Neural progenitor cell (in vitro differentiated cells): ENCODE data around the gene MYL12A. TPM values are rescaled to one million over a fixed set of nuclear protein-coding genes. Genes with fewer than 3 reads are reported as not detected.

Experiments
- DNase-seq: peaks from one replicate; pipeline ENCODE4 v3.0.0-alpha.2; 2016; ENCODE audit warnings: low spot score
- H2AFZ ChIP-seq: fragments of 200-600 bp; sonication (generic); replicated peaks from 2 replicates; pipeline ENCODE4 v1.6.1; 2016; ENCODE audit warnings: antibody characterized with exemption
- H3F3A ChIP-seq: fragments of 200-600 bp; sonication (generic); 2 replicates; pipeline ENCODE4 v1.6.1; 2016; ENCODE audit warnings: antibody characterized with exemption, low read depth
- H3K27ac ChIP-seq: fragments of 200-600 bp; sonication (generic); 2 replicates; pipeline ENCODE4 v1.5.1; 2016; ENCODE audit warnings: mild to moderate bottlenecking
- H3K27me3 ChIP-seq: fragments of 200-600 bp; sonication (generic); 2 replicates; pipeline ENCODE4 v1.6.1; 2016; ENCODE audit warnings: mild to moderate bottlenecking, moderate library complexity
- H3K36me3 ChIP-seq: fragments of 200-600 bp; sonication (generic); 2 replicates; pipeline ENCODE4 v1.5.1; 2016
- H3K4me1 ChIP-seq: fragments of 200-600 bp; sonication (generic); 2 replicates; pipeline ENCODE4 v1.6.1; 2016; ENCODE audit warnings: mixed run types
- H3K4me2 ChIP-seq: fragments of 200-600 bp; sonication (generic); 2 replicates; pipeline ENCODE4 v1.6.1; 2016
- H3K4me3 ChIP-seq: fragments of 200-600 bp; sonication (generic); 2 replicates; pipeline ENCODE4 v1.5.1; 2016
- H3K79me2 ChIP-seq: fragments of 200-600 bp; sonication (generic); 2 replicates; pipeline ENCODE4 v1.6.1; 2016; ENCODE audit warnings: low read depth
- H3K9ac ChIP-seq: fragments of 200-600 bp; sonication (generic); 2 replicates; pipeline ENCODE4 v1.6.1; 2016
- H3K9me3 ChIP-seq: fragments of 200-600 bp; sonication (generic); 2 replicates; pipeline ENCODE4 v1.5.1; 2016; ENCODE audit warnings: low read depth
- H4K20me1 ChIP-seq: fragments of 200-600 bp; sonication (generic); 2 replicates; pipeline ENCODE4 v1.6.1; 2016; ENCODE audit warnings: low read depth
- H3K27ac Mint-ChIP-seq: 3 replicates; pipeline ENCODE4 v1.8.0; 2021; ENCODE audit warnings: mixed read lengths
- H3K27me3 Mint-ChIP-seq: 2 replicates; pipeline ENCODE4 v1.8.0; 2022; ENCODE audit warnings: low read depth, mild to moderate bottlenecking, inconsistent platforms, moderate library complexity, mixed read lengths; ENCODE audit not compliant: insufficient read depth
- H3K36me3 Mint-ChIP-seq: 3 replicates; pipeline ENCODE4 v1.8.0; 2021; ENCODE audit warnings: mixed read lengths
- H3K4me1 Mint-ChIP-seq: 3 replicates; pipeline ENCODE4 v1.8.0; 2021; ENCODE audit warnings: mixed read lengths
- H3K4me3 Mint-ChIP-seq: 3 replicates; pipeline ENCODE4 v1.8.0; 2021; ENCODE audit warnings: mild to moderate bottlenecking, moderate library complexity, mixed read lengths
- H3K9me3 Mint-ChIP-seq: 3 replicates; pipeline ENCODE4 v1.8.0; 2020; ENCODE audit warnings: mixed read lengths
- CTCF ChIP-seq: fragments of 200-600 bp; sonication (generic); IDR thresholded peaks from 2 replicates; pipeline ENCODE4 v1.5.1; 2017; ENCODE audit warnings: antibody characterized with exemption, mild to moderate bottlenecking
- EZH2 ChIP-seq: fragments of 200-600 bp; sonication (generic); IDR thresholded peaks from 2 replicates; pipeline ENCODE4 v1.6.1; 2017; ENCODE audit warnings: antibody characterized with exemption, mild to moderate bottlenecking, moderate library complexity
- EZH2phosphoT487 ChIP-seq: fragments of 200-600 bp; sonication (generic); IDR thresholded peaks from 2 replicates; pipeline ENCODE4 v1.6.1; 2017; ENCODE audit warnings: antibody characterized with exemption
- total RNA-seq: library from RNA; depleted of rRNA; stranded (reverse); fragments of >200 nt; gene quantifications from 2 replicates; pipeline ENCODE4 v1.2.3, GENCODE V29; 2015; ENCODE audit warnings: low replicate concordance

Gene MYL12A
- total RNA-seq, 1 donor from 2014 or later: 365 TPM

DNA sequence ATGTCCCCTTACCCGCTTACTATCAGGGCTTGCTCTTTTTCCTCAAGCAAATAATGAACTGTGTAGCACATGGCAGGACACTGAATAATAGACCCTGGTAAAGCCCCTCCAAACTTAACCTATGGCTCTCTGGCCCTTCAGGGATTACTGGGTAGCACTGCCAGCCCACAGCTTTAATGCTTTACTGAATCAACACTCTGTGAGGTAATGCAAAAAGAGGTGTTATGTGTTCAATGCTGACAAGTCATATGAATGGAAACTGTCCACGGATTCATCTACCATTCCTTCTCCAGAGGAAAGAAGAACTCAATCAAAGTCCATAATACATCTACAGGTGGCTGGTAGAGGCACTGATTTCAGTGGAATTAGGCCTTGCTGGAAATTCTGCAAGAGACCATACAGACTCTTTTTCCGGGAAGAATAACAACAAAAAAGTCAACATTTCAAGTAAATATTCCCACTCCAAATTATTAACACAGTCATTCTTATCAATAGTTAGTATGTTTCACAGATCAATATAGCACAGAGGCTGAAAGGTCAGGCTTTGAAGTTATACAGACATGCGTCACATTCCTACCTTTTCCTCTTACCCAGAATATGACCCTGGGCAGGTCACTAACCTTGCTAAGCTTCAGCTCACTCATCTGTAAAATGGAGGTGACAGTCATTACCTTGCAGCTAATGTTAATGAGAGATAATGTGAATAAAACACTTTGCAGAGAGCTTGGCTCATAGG is 14.0 kb upstream of the MYL12A start:
- H3K27me3 Mint-ChIP-seq: no peaks in the 10 kb centered on the region
- H3K36me3 ChIP-seq: no peaks in the 10 kb centered on the region

DNA sequence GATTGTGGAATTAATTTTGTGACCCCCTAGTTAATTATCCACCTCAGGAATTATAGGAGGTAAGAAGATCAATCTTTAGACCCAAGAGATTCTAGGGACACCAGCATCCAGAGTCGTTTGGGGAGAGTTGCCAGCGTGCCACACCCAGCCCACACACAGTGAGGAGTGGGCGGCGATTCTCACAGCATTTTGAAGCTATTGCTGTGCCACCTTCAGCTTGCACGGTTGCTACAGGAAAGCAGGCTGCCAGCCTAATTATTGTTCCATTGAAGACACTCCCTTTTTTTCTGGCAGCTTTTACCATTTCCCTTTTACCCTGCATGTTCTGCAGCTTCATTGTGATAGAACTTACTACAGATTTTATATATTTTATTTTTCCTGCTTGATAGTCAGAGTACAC is 13.1 kb upstream of the MYL12A start:
- no peaks in the 10 kb centered on the region for H3K27me3 ChIP-seq

More for the DNA sequence above, 14.0 kb upstream of the MYL12A start:
- no peak for DNase-seq
- no peak for TF ChIP-seq EZH2phosphoT487
- no peak for TF ChIP-seq CTCF
- no peak for TF ChIP-seq EZH2
- H2AFZ ChIP-seq: no peak overlapping the region
- no peak overlapping the region for H3K4me2 ChIP-seq
- no peak overlapping the region for H3K9ac ChIP-seq
- H4K20me1 ChIP-seq: no peaks in the 10 kb centered on the region
- no peaks in the 10 kb centered on the region for H3F3A ChIP-seq
- H3K4me3 Mint-ChIP-seq: no peak overlapping the region
- no peak overlapping the region for H3K4me3 ChIP-seq
- H3K4me1 ChIP-seq: no peaks in the 10 kb centered on the region
- no peaks in the 10 kb centered on the region for H3K9me3 ChIP-seq
- H3K9me3 Mint-ChIP-seq: peaks cover 8% of the 10 kb centered on the region
- no peak overlapping the region for H3K27ac ChIP-seq
- no peaks in the 10 kb centered on the region for H3K79me2 ChIP-seq
- no peak overlapping the region for H3K27ac Mint-ChIP-seq
- H3K27me3 ChIP-seq: no peaks in the 10 kb centered on the region
- peaks cover 2% of the 10 kb centered on the region for H3K36me3 Mint-ChIP-seq
- peaks cover 3% of the 10 kb centered on the region for H3K4me1 Mint-ChIP-seq

GRCh38 chr18:3235846-3236245 is 11.8 kb upstream of the MYL12A start:
- peaks cover 13% of the 10 kb centered on the region for H3K9me3 Mint-ChIP-seq
- H3K27ac ChIP-seq: no peak overlapping the region
- H3K9me3 ChIP-seq: no peaks in the 10 kb centered on the region
- H3K4me2 ChIP-seq: no peak overlapping the region
- DNase-seq: no peak
- peaks cover 7% of the 10 kb centered on the region for H3K36me3 Mint-ChIP-seq
- no peaks in the 10 kb centered on the region for H3F3A ChIP-seq
- H3K27me3 ChIP-seq: no peaks in the 10 kb centered on the region
- H3K4me1 Mint-ChIP-seq: peaks cover 3% of the 10 kb centered on the region
- no peak overlapping the region for H2AFZ ChIP-seq
- no peak overlapping the region for H3K9ac ChIP-seq
- H3K4me3 Mint-ChIP-seq: no peak overlapping the region
- H3K27ac Mint-ChIP-seq: no peak overlapping the region
- H3K79me2 ChIP-seq: no peaks in the 10 kb centered on the region
- H3K36me3 ChIP-seq: no peaks in the 10 kb centered on the region
- H3K4me3 ChIP-seq: no peak overlapping the region
- no peaks in the 10 kb centered on the region for H4K20me1 ChIP-seq
- H3K4me1 ChIP-seq: no peaks in the 10 kb centered on the region
- TF ChIP-seq EZH2 (no peak), EZH2phosphoT487 (no peak), CTCF (no peak)
- H3K27me3 Mint-ChIP-seq: no peaks in the 10 kb centered on the region

More for the DNA sequence above, 13.1 kb upstream of the MYL12A start:
- Mint-ChIP-seq H3K27ac (no peak overlapping the region), H3K4me3 (no peak overlapping the region), H3K9me3 (peaks cover 8% of the 10 kb centered on the region), H3K36me3 (peaks cover 2% of the 10 kb centered on the region), H3K27me3 (no peaks in the 10 kb centered on the region), H3K4me1 (peaks cover 3% of the 10 kb centered on the region)
- Histone ChIP-seq H3K79me2 (no peaks in the 10 kb centered on the region), H3K4me1 (no peaks in the 10 kb centered on the region), H3K27ac (no peak overlapping the region), H3K9ac (no peak overlapping the region), H3K4me2 (no peak overlapping the region), H3K4me3 (no peak overlapping the region), H3K36me3 (no peaks in the 10 kb centered on the region), H4K20me1 (no peaks in the 10 kb centered on the region), H3F3A (no peaks in the 10 kb centered on the region), H2AFZ (no peak overlapping the region), H3K9me3 (no peaks in the 10 kb centered on the region)
- TF ChIP-seq EZH2phosphoT487 (no peak), CTCF (no peak), EZH2 (no peak)
- DNase-seq: no peak
